GM13976 (cell line): ENCODE results near the gene PROCR.
"Not testable (repeated sequence)": the region's sequence is repeated elsewhere in the genome, so short reads cannot be mapped to it uniquely, and the experiment has no call there.

ENCODE experiments used
- DNase-seq: peaks from one replicate; pipeline ENCODE4 v3.0.0; 2012; ENCODE audit warnings: low spot score
- in situ Hi-C: fragments of 300-500 bp; cut with MboI; formaldehyde crosslinking; loops from one replicate; pipeline ENCODE4 v1.12.0; 2022; ENCODE audit warnings: low sequenced_read_pairs, mixed read lengths, inconsistent platforms; ENCODE audit not compliant: unreplicated experiment
- TF ChIP-seq, protein P1 (sequence below): IDR thresholded peaks from 2 replicates; pipeline ENCODE4 v1.5.1; 2012; ENCODE audit warnings: borderline replicate concordance, mild to moderate bottlenecking; ENCODE audit not compliant: insufficient read depth; ENCODE audit errors: extremely low read depth, missing control alignments, control extremely low read depth

PROCR gene

DNA sequence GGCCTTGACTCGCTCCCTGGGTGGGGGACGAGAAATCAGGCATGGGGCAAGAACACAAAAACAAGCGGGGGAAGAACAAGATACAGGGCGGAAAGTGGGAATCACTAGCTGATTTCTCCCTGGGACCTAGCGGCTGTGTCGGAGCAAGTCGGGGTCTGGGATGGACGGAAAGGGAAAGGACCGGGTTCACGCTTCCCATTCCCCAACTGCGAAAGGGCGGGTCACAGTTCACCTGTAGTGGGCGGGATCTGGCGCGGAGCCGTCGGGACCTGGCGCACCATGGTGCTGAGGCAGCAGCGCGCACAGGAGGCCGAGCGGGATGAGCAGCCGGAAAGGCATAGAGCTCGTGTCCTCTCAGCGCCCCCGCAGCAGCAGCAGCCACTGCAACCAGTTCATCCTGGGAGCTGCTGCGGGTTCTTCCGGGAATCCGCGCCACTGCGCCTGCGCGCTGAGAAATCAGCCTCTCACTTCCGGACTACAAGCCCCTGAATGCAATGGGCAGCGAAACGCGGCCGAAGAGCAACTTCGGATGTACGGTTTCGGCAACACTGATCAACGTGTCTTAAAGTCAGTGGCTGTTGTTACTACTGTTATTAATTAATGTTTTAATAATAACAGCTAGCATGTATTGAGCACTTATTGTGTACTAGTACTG lies 24.8 kb upstream of the PROCR start, which contains the start of gene EDEM2:
Gene EDEM2 (minus strand): TSS at position 417 of the 655 bp plus-strand sequence. CDS start 78 bp downstream, at position 339.
- TF ChIP-seq, protein P1, sequence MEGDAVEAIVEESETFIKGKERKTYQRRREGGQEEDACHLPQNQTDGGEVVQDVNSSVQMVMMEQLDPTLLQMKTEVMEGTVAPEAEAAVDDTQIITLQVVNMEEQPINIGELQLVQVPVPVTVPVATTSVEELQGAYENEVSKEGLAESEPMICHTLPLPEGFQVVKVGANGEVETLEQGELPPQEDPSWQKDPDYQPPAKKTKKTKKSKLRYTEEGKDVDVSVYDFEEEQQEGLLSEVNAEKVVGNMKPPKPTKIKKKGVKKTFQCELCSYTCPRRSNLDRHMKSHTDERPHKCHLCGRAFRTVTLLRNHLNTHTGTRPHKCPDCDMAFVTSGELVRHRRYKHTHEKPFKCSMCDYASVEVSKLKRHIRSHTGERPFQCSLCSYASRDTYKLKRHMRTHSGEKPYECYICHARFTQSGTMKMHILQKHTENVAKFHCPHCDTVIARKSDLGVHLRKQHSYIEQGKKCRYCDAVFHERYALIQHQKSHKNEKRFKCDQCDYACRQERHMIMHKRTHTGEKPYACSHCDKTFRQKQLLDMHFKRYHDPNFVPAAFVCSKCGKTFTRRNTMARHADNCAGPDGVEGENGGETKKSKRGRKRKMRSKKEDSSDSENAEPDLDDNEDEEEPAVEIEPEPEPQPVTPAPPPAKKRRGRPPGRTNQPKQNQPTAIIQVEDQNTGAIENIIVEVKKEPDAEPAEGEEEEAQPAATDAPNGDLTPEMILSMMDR, result no peak
- in situ Hi-C loops, result no loop called here
- DNase-seq, result peak; percentile 96

DNA sequence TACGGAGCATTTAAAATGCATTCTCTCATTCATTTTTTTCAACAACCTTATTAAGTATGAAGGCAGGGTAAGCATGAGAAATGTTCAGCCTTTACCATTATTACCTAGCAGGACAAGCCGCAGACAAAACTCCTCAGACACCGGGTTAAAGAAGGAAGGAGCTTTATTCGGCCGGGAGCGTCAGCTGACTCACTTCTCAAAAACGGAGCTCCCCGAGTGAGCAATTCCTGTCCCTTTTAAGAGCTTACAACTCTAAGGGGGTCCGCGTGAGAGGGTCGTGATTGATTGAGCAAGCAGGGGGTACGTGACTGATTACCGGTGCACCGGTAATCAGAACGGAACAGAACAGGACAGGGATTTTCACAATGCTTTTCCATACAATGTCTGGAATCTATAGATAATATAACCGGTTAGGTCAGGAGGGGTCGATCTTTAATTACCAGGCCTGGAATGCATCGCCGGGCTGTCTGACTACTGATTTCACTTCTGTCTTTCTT lies 24.2 kb upstream of the PROCR start:
- in situ Hi-C loops, DNase-seq: not testable (repeated sequence)

DNA sequence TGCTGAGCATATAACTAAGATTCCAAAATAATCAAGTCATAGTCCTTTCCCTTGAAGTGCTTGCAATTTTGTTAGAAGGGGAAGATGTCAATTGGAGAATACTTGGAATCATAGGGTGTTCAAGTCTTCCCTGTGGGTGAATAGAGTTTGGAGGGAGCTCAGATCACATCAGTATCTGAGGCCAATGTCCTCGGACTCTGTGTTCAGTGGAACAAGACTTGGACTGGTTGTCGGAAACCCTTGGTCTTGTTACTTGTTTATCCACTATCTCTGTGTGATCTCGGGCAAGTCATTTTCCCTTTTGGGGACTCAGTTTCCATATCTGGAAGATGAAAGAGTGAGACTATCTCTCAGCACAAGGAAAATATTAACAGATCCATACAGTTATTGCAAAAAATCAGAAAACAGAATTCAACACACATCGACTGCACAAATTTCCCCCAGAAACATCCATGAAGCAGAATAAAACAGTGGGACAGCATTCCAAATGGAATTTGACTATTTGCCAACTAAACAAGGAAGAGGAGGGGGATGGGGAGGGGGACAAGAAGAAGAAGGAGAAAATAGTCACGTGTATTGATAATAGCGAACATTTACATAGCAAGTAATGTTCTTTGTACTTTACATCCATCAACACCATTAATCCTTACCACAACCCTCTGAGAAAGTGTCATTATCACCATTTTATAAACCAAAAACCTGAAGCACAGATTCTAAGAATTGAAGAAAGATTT lies 20.9 kb upstream of the PROCR start:
- in situ Hi-C loops, result no loop called here
- TF ChIP-seq, protein P1, result no peak
- DNase-seq, result no peak

DNA sequence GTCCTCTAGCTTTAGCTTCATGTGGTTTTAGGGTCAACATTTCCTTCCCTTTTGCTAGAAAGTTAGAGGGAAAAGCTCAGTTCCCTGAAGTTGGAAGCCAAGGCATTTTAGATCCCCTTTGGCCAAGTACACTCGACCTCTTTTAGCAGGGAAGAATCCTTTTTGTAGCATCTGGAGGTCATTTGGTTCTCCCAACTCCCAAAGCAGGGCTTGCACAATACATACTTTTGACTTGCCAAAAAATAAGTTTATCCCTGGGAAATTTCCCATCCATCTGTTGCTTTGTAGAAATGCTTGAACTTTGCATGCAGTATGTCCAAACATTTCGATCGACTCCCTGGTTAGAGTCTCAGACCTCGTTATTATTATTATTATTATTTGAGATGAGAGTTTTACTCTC lies 20.1 kb upstream of the PROCR start:
- TF ChIP-seq, protein P1, result no peak
- no peak for DNase-seq
- in situ Hi-C loops, result no loop called here

DNA sequence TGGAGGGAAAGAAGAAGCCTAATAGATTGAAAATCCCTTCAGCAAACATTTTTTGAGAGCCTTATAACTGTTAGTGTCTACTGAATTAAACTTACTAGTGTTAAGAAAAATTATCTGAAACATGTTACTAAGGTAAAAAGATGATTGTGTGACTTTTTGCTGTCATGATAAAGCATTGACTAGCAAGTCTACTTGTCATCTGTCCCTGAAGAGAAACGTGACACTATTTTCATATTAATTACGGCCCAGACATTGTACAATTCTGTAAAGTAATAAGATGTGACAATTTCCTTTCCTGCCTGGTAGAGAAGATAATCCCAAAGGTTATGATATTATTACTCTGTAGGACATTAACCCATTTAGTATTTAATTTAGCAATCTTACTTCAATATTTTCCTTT lies 15.9 kb upstream of the PROCR start:
- in situ Hi-C loops, result no loop called here
- TF ChIP-seq, protein P1, result no peak

DNA sequence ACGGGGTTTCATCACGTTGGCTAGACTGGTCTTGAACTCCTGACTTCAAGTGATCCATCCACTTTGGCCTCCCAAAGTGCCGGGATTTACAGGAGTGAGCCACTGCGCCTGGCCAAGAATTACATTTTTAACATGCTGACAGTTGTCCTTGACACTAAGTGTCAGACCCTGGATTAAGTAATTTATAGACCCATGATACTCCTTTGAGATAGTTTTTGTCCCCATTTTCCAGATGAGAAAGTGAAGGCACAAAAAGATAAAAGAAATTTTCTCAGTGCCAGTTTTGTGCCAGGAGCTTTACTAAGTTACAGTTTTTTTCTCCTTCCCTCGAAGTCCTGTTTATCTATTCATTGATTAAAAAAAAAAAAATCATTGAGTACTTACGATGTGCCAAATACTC lies 14.9 kb upstream of the PROCR start:
- in situ Hi-C loops, result no loop called here
- no peak for DNase-seq
- TF ChIP-seq, protein P1, result no peak

More for the DNA sequence above, 15.9 kb upstream of the PROCR start:
- no peak for DNase-seq

DNA sequence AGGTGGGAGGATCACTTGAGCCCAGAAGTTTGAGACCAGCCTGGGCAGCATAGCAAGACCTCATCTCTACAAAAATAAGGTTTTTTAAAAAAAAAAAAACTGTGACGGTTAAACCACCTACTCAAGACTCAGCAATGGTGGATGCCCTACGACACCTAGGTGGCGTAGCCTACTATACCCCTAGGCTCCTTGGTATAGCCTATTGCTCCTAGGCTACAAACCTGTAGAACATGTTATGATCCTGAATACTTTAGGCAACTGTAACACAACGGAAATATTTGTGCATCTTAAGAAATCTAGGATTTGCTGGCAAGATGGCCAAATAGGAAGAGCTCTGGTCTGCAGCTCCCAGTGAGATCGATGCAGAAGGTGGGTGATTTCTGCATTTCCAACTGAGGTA lies 11.5 kb upstream of the PROCR start:
- in situ Hi-C loops, DNase-seq: not testable (repeated sequence)

DNA sequence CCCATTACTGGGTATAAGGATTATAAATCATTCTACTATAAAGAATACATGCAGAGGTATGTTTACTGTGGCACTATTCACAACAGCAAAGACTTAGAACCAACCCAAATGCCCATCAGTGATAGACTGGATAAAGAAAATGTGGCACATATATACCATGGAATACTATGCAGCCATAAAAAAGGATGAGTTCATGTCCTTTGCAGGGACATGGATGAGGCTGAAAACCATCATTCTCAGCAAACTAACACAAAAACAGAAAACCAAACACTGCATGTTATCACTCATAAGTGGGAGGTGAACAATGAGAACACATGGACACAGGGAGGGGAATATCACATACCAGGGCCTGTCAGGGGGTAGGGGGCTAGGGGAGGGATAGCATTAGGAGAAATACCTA lies 7.3 kb upstream of the PROCR start:
- DNase-seq, in situ Hi-C loops: not testable (repeated sequence)
